HepG2 (cell line): ENCODE measurements around the gene TMEM238.

ENCODE experiments used
- CEBPG ChIP-seq: IDR thresholded peaks from 2 replicates; pipeline ENCODE4 v1.6.1; 2016
- DNMT1 ChIP-seq: sonication (generic); formaldehyde crosslinking; IDR thresholded peaks from 2 replicates; pipeline ENCODE4 v1.5.1; 2020; ENCODE audit warnings: mild to moderate bottlenecking, missing genetic modification reagents
- EED ChIP-seq: sonication (generic); formaldehyde crosslinking; IDR thresholded peaks from 2 replicates; pipeline ENCODE4 v1.5.0; 2020; ENCODE audit warnings: mild to moderate bottlenecking, missing genetic modification reagents
- EZH2 ChIP-seq: conservative IDR thresholded peaks from 2 replicates; pipeline ENCODE4 v1.6.1; 2012; ENCODE audit warnings: mild to moderate bottlenecking, low read depth, low read length, moderate library complexity
- MAFF ChIP-seq: IDR thresholded peaks from 2 replicates; pipeline ENCODE4 v1.6.1; 2011; ENCODE audit warnings: low read depth, low read length, improper control_type of control experiment
- MYNN ChIP-seq: sonication (generic); formaldehyde crosslinking; IDR thresholded peaks from 2 replicates; pipeline ENCODE4 v1.4.0; 2020; ENCODE audit warnings: mild to moderate bottlenecking, low read depth, missing genetic modification reagents
- NFATC3 ChIP-seq: sonication (generic); formaldehyde crosslinking; IDR thresholded peaks from 2 replicates; pipeline ENCODE4 v1.5.1; 2020; ENCODE audit warnings: mild to moderate bottlenecking, missing genetic modification reagents
- RBAK ChIP-seq: sonication (generic); formaldehyde crosslinking; IDR thresholded peaks from 2 replicates; pipeline ENCODE4 v1.5.1; 2020; ENCODE audit warnings: mild to moderate bottlenecking, missing genetic modification reagents
- TCF12 ChIP-seq, 2 experiments: fragments of 450-650 bp in 1 of 2; sonication (generic) in 1 of 2; formaldehyde crosslinking in 1 of 2; IDR thresholded peaks; 2 replicates each; pipeline versions ENCODE4 v1.6.1 to v1.8.0; 2017 to 2022; ENCODE audit warnings: antibody characterized with exemption in 1 of 2, mild to moderate bottlenecking in 1 of 2, missing genetic modification reagents in 1 of 2, moderate library complexity in 1 of 2
- ZKSCAN1 ChIP-seq: fragments of 150-350 bp; IDR thresholded peaks from 2 replicates; pipeline ENCODE4 v1.6.1; 2014; ENCODE audit warnings: low read length
- ZNF546 ChIP-seq: sonication (generic); formaldehyde crosslinking; conservative IDR thresholded peaks from 2 replicates; pipeline ENCODE4 v1.8.1; 2023; ENCODE audit warnings: mild to moderate bottlenecking, missing genetic modification reagents
- TF ChIP-seq, protein P1 (sequence below): sonication (generic); formaldehyde crosslinking; IDR thresholded peaks from 2 replicates; pipeline ENCODE4 v1.5.0; 2020; ENCODE audit warnings: mild to moderate bottlenecking, missing genetic modification reagents, moderate library complexity
- TF ChIP-seq, protein P2 (sequence below): sonication (generic); formaldehyde crosslinking; IDR thresholded peaks from 2 replicates; pipeline ENCODE4 v1.4.0; 2020; ENCODE audit warnings: missing genetic modification reagents

DNA sequence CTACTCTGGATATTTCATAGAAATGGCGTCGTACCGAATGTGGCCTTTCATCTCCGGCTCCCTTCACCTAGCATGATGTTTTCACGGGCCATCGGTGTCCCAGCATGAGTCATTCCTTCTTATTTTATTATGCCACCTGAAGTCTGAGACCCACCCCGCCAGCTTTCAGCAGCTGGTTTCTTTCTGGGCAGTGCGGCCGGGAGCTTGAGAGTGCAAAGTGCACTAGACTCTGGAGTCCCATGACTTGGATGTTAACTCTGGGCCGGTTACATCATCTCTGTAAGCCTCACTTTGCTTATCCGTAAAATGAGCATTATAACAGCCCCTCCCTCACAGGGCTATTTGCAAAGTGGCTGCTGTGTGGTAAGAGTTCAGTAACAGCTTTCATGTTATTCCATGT lies 50.2 kb downstream of the TMEM238 start:
- TF ChIP-seq EED (CRISPR knock-in tag) (no peak), ZNF546 (no peak), ZKSCAN1 (no peak), DNMT1 (CRISPR knock-in tag) (no peak), NFATC3 (no peak), CEBPG (peak; percentile 95), MAFF (no peak), MYNN (CRISPR knock-in tag) (no peak), EZH2 (no peak), TCF12 (IDR thresholded peaks at IDR 0.05) (no peak), TCF12 (CRISPR knock-in tag; IDR thresholded peaks at IDR 0.05) (no peak), RBAK (no peak)
- TF ChIP-seq, protein P1, sequence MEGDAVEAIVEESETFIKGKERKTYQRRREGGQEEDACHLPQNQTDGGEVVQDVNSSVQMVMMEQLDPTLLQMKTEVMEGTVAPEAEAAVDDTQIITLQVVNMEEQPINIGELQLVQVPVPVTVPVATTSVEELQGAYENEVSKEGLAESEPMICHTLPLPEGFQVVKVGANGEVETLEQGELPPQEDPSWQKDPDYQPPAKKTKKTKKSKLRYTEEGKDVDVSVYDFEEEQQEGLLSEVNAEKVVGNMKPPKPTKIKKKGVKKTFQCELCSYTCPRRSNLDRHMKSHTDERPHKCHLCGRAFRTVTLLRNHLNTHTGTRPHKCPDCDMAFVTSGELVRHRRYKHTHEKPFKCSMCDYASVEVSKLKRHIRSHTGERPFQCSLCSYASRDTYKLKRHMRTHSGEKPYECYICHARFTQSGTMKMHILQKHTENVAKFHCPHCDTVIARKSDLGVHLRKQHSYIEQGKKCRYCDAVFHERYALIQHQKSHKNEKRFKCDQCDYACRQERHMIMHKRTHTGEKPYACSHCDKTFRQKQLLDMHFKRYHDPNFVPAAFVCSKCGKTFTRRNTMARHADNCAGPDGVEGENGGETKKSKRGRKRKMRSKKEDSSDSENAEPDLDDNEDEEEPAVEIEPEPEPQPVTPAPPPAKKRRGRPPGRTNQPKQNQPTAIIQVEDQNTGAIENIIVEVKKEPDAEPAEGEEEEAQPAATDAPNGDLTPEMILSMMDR (CRISPR knock-in tag): no peak
- TF ChIP-seq, protein P2, sequence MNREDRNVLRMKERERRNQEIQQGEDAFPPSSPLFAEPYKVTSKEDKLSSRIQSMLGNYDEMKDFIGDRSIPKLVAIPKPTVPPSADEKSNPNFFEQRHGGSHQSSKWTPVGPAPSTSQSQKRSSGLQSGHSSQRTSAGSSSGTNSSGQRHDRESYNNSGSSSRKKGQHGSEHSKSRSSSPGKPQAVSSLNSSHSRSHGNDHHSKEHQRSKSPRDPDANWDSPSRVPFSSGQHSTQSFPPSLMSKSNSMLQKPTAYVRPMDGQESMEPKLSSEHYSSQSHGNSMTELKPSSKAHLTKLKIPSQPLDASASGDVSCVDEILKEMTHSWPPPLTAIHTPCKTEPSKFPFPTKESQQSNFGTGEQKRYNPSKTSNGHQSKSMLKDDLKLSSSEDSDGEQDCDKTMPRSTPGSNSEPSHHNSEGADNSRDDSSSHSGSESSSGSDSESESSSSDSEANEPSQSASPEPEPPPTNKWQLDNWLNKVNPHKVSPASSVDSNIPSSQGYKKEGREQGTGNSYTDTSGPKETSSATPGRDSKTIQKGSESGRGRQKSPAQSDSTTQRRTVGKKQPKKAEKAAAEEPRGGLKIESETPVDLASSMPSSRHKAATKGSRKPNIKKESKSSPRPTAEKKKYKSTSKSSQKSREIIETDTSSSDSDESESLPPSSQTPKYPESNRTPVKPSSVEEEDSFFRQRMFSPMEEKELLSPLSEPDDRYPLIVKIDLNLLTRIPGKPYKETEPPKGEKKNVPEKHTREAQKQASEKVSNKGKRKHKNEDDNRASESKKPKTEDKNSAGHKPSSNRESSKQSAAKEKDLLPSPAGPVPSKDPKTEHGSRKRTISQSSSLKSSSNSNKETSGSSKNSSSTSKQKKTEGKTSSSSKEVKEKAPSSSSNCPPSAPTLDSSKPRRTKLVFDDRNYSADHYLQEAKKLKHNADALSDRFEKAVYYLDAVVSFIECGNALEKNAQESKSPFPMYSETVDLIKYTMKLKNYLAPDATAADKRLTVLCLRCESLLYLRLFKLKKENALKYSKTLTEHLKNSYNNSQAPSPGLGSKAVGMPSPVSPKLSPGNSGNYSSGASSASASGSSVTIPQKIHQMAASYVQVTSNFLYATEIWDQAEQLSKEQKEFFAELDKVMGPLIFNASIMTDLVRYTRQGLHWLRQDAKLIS (CRISPR knock-in tag): no peak
